ENCODE results near the gene RGS14. TPM values are rescaled to one million over a fixed set of nuclear protein-coding genes. Genes with fewer than 3 reads are reported as not detected.
"Not testable (repeated sequence)": the region's sequence is repeated elsewhere in the genome, so short reads cannot be mapped to it uniquely, and the experiment has no call there.

Gene RGS14
- total RNA-seq, 1 donor from 2014 or later, result 12.8 TPM

GRCh38 chr5:177375516-177375915, 17.8 kb downstream of the RGS14 start:
- not testable (repeated sequence) for DNase-seq (ENCODE audit: extremely low read depth, low read depth, low spot score)

GRCh38 chr5:177376107-177376506, 18.4 kb downstream of the RGS14 start:
- DNase-seq (ENCODE audit: extremely low read depth, low read depth, low spot score), result no peak

GRCh38 chr5:177377851-177378776, 20.4 kb downstream of the RGS14 start:
- DNase-seq (ENCODE audit: extremely low read depth, low read depth, low spot score), result no peak

- no peak for DNase-seq (ENCODE audit: extremely low read depth, low read depth, low spot score)
These were observed 21.5 kb downstream of the RGS14 start for GRCh38 chr5:177378884-177379883.

GRCh38 chr5:177380805-177381126, 23.0 kb downstream of the RGS14 start:
- DNase-seq (ENCODE audit: extremely low read depth, low read depth, low spot score), result no peak

- DNase-seq (ENCODE audit: extremely low read depth, low read depth, low spot score), result no peak
These were observed 24.8 kb downstream of the RGS14 start for GRCh38 chr5:177382423-177383029.

GRCh38 chr5:177383181-177383580, 25.5 kb downstream of the RGS14 start:
- no peak for DNase-seq (ENCODE audit: extremely low read depth, low read depth, low spot score)

GRCh38 chr5:177384134-177384533, 26.4 kb downstream of the RGS14 start, which contains the start of gene SLC34A1:
Gene SLC34A1 (plus strand): TSS chr5:177384434. CDS start chr5:177385742, 1,308 bp downstream.
- no peak for DNase-seq (ENCODE audit: extremely low read depth, low read depth, low spot score)

- DNase-seq (ENCODE audit: extremely low read depth, low read depth, low spot score), result no peak
These were observed 28.0 kb downstream of the RGS14 start for GRCh38 chr5:177385720-177386119.

- DNase-seq (ENCODE audit: extremely low read depth, low read depth, low spot score), result no peak
These were observed 28.8 kb downstream of the RGS14 start for GRCh38 chr5:177386542-177386941.

GRCh38 chr5:177387405-177387804, 29.7 kb downstream of the RGS14 start:
- no peak for DNase-seq (ENCODE audit: extremely low read depth, low read depth, low spot score)

GRCh38 chr5:177388521-177389052, 30.9 kb downstream of the RGS14 start:
- no peak for DNase-seq (ENCODE audit: extremely low read depth, low read depth, low spot score)

- DNase-seq (ENCODE audit: extremely low read depth, low read depth, low spot score), result no peak
These were observed 31.8 kb downstream of the RGS14 start for GRCh38 chr5:177389241-177390169.

- DNase-seq (ENCODE audit: extremely low read depth, low read depth, low spot score), result no peak
These were observed 32.9 kb downstream of the RGS14 start for GRCh38 chr5:177390363-177391300.

GRCh38 chr5:177392765-177393164, 35.0 kb downstream of the RGS14 start:
- DNase-seq (ENCODE audit: extremely low read depth, low read depth, low spot score), result no peak

- DNase-seq (ENCODE audit: extremely low read depth, low read depth, low spot score), result no peak
These were observed 35.6 kb downstream of the RGS14 start for GRCh38 chr5:177393206-177393765.

- DNase-seq (ENCODE audit: extremely low read depth, low read depth, low spot score), result no peak
These were observed 36.3 kb downstream of the RGS14 start for GRCh38 chr5:177393990-177394389.

GRCh38 chr5:177396078-177396477, 38.4 kb downstream of the RGS14 start:
- DNase-seq (ENCODE audit: extremely low read depth, low read depth, low spot score), result no peak
